ENCODE measurements around the gene GRM5.

DNA sequence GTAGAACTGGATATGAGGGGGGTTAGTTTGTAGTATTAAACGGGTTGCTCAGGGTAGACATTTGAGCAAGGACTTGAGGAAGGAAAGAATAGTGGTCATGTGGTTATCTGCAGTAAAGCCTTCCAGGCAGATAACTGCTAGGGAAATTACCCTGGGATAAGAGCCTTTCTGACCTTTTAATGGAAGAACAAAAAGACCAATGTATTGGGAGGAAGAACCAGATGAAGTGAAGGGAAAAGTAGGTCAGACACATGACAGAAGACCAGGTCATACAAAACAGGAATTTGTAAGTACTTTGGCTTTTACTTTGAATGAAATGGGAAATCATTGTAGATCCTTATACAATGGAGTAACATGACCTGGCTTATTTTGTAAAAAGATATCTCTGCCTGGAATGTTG, 486.3 kb downstream of the GRM5 start:
- TF ChIP-seq, protein P1, sequence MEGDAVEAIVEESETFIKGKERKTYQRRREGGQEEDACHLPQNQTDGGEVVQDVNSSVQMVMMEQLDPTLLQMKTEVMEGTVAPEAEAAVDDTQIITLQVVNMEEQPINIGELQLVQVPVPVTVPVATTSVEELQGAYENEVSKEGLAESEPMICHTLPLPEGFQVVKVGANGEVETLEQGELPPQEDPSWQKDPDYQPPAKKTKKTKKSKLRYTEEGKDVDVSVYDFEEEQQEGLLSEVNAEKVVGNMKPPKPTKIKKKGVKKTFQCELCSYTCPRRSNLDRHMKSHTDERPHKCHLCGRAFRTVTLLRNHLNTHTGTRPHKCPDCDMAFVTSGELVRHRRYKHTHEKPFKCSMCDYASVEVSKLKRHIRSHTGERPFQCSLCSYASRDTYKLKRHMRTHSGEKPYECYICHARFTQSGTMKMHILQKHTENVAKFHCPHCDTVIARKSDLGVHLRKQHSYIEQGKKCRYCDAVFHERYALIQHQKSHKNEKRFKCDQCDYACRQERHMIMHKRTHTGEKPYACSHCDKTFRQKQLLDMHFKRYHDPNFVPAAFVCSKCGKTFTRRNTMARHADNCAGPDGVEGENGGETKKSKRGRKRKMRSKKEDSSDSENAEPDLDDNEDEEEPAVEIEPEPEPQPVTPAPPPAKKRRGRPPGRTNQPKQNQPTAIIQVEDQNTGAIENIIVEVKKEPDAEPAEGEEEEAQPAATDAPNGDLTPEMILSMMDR (IDR thresholded peaks at IDR 0.05), result no peak
- no peak for TF ChIP-seq POLR2A (IDR thresholded peaks at IDR 0.05)
- no peak for TF ChIP-seq POLR2AphosphoS5 (IDR thresholded peaks at IDR 0.05)

Measured in prostate gland (tissue), 2 donors.